Erythroblast (primary cell): ENCODE results near the gene CCR1.

Source experiments
- GATA1 ChIP-seq: IDR thresholded peaks from 2 replicates; pipeline ENCODE4 v1.6.1; 2011; ENCODE audit warnings: low read depth, mild to moderate bottlenecking, control low read depth, low read length, moderate library complexity
- POLR2A ChIP-seq: IDR thresholded peaks from 2 replicates; pipeline ENCODE4 v1.6.1; 2011; ENCODE audit warnings: mild to moderate bottlenecking, low read length

- no peak for TF ChIP-seq POLR2A
- TF ChIP-seq GATA1 = no peak
These were observed 23.6 kb downstream of the CCR1 start for GRCh38 chr3:46184469-46184868.
